Mucosa of gallbladder (tissue), 1 donor: ENCODE data around the gene STRA6. TPM values are rescaled to one million over a fixed set of nuclear protein-coding genes. Genes with fewer than 3 reads are reported as not detected.
"Not testable (repeated sequence)": the region's sequence is repeated elsewhere in the genome, so short reads cannot be mapped to it uniquely, and the experiment has no call there.

ENCODE experiments used
- DNase-seq: peaks from one replicate; pipeline ENCODE4 v3.0.0-alpha.2; 2020; ENCODE audit warnings: low spot score
- total RNA-seq: library from RNA; stranded (reverse); gene quantifications from one replicate; pipeline ENCODE4 v1.2.1, GENCODE V29; 2021
- donor health status: DM: no; HTN: no; CAD: no.

Gene STRA6
- total RNA-seq, 1 donor from 2014 or later, result 0.75 TPM

- DNase-seq, result no peak
Observed at GRCh38 chr15:74165461-74165860, 37.1 kb downstream of the STRA6 start.

- not testable (repeated sequence) for DNase-seq
Observed at GRCh38 chr15:74162195-74162536, 40.4 kb downstream of the STRA6 start.

- DNase-seq, result not testable (repeated sequence)
Observed at GRCh38 chr15:74160390-74160789, 42.2 kb downstream of the STRA6 start.

DNA sequence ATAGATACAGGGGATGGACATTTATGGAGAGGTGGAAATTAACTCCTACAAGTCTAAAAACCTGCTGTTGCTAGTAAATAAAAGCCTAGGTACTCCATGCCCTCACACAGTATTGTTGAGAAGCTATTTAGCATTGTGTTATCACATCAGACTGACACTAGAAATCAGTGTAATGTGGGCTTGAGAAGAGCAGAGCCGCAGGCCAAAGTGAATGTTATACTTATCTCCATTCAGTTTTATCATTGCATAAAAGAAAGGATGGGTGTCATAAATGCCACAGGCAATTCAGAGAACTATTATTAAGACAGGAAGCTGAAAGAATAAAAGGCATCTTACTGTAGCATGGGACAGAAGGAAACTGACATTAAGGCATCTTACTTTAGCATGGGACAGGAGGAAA, 42.8 kb downstream of the STRA6 start:
- DNase-seq, result no peak

- DNase-seq, result no peak
Observed at GRCh38 chr15:74158855-74159650, 43.5 kb downstream of the STRA6 start.

GRCh38 chr15:74157868-74158827, 44.4 kb downstream of the STRA6 start:
- no peak for DNase-seq

DNA sequence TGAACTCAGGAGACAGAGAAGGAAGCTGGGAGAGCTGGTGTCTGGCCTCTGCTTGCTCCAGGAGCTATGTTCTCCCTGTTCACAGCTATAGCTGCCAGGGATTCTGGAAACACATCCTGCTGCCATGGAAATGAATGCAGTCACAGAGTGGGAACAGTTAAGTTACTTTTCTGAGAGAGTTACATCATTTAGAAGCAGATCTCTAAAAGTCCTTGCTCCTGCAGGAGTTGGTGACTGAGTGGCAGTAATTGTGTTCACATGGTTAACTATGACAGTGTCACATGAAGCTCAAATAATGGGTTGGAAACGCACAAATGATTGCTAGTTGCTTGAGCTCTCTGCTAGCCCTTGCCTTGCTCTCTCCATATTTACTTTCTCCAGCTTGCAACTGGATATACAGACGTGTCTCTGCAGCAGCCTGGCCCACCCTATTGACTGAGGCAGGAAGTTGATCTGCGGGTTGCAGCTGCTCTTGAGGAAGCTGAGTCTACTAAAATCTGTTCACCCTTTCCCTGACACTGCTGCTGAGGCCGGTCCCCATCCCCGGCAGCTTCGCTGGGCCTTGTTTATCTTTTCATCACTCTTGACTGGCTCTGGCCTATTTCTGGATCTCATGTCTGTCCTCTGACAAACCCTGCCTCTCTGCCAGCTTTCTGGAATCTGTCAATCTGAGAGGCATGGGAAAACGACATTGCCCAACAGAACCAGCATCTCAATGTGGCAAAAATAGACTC, 45.7 kb downstream of the STRA6 start:
- DNase-seq, result no peak

GRCh38 chr15:74155766-74156417, 46.7 kb downstream of the STRA6 start:
- no peak for DNase-seq

GRCh38 chr15:74147051-74147450, 55.5 kb downstream of the STRA6 start:
- DNase-seq, result no peak

- no peak for DNase-seq
Observed at GRCh38 chr15:74146277-74146800, 56.2 kb downstream of the STRA6 start.

DNA sequence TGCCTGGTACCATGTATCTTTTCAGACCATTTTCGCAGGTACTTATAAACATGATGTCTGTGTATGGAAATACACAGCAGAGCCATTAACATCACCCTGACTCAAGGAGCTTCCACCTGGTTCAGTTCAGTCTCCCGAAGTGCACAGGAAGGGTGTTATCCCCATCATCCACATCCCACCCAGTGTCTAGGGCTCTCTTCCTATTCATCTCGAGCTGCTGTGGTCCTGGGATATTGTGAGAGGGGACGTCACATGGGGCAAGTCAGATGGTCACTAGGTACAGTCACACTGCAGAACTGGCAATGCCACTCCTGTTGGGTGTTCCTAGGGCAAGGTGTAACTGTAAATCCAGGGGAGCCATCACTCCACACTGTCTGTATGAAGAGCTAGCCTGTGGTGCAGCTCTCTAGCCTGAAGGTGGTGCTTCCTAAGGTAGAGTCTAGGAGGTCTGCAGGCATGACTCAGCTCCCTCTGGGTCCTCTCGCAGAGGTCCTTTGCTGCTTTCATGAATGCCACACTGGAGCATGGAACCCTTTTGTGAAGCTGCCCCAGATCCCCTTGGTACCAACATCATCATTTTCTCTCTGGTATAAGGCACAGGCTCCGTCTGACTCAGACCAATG, 58.3 kb downstream of the STRA6 start:
- DNase-seq, result no peak

- no peak for DNase-seq
Observed at GRCh38 chr15:74141591-74141990, 61.0 kb downstream of the STRA6 start.

DNA sequence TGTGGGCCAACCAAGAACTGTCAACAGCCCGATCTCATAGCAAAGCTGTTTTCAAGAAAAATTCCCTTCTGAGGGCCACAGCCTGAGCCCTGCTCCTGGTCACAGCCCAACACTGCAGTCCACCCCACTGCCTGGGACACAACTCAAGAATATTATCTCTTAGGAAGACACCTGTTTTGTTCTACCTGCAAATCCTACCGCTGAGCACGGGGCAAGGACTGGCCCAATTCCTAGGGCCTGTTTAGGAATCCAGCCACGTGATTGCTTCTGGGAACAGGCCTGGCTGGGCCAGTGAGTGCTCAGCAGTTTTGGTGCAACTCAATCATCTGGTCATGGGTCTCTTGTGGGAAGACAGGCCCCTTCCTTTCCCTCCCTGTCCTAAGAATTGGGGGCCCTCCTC, 63.9 kb downstream of the STRA6 start:
- DNase-seq, result no peak

- DNase-seq, result no peak
Observed at GRCh38 chr15:74137537-74137894, 65.1 kb downstream of the STRA6 start.

GRCh38 chr15:74136814-74137536, 65.6 kb downstream of the STRA6 start:
- DNase-seq, result no peak

DNA sequence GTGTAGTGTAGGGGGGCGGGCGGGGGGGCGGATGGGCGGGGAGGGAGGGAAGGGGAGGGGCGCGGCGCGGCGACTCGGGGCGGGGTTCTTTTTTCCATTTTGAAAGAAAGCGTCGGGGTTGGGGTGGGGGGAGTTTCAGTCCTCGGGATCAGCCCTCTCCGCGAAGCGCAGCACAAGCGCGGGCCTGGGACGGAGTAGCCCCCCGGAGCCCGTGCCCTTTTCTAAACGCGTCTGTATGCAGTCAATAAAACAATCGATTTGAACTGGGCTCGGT, 66.1 kb downstream of the STRA6 start:
- no peak for DNase-seq

DNA sequence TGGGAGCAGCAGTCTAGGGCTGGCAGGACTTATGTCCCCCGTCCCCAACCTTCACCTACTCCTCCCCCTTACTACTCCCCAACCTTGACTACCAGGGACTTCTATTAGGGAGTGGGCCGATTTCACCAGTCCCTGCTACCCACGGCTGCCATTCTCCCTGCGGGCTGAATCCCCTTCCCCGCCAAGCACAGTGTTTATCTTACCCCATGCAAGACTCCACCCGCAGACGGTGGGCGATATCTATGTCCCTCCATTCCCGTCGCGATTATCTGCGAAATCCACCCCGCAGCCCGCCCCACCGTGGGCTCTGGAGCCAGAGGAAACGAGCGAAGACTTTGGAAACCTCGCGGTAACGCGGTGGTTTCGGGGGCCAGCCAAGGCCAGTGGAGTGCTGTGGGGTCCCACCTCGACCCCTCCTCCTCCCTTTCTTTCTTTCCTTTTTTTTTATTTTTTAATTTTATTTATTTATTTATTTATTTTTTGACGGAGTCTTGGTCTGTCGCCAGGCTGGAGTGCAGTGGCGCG, 67.5 kb downstream of the STRA6 start:
- DNase-seq, result no peak

- peak; percentile 44 for DNase-seq
Observed at GRCh38 chr15:74134387-74135027, 68.1 kb downstream of the STRA6 start.

DNA sequence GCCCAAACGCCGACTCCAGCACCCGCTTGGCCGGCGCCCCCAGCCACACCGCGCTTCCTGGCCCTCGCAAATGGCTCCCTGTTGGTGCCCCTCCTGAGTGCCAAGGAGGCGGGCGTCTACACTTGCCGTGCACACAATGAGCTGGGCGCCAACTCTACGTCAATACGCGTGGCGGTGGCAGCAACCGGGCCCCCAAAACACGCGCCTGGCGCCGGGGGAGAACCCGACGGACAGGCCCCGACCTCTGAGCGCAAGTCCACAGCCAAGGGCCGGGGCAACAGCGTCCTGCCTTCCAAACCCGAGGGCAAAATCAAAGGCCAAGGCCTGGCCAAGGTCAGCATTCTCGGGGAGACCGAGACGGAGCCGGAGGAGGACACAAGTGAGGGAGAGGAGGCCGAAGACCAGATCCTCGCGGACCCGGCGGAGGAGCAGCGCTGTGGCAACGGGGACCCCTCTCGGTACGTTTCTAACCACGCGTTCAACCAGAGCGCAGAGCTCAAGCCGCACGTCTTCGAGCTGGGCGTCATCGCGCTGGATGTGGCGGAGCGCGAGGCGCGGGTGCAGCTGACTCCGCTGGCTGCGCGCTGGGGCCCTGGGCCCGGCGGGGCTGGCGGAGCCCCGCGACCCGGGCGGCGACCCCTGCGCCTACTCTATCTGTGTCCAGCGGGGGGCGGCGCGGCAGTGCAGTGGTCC, 68.7 kb downstream of the STRA6 start:
- DNase-seq, result no peak
